Activated naive CD4-positive, alpha-beta T cell treated with anti-CD3 and anti-CD28 coated beads, Interleukin-2, amount 10 ng/mL, durations not matched to agents 7 days and 5 days (primary cell): ENCODE measurements around the gene NHSL2.
"Not testable (repeated sequence)": the region's sequence is repeated elsewhere in the genome, so short reads cannot be mapped to it uniquely, and the experiment has no call there.

ENCODE experiments used
- CTCF ChIA-PET: fragments of 350-600 bp; sonication (Branson Sonifier 250); formaldehyde crosslinking; loops from one replicate; lab custom pipeline; 2021; ENCODE audit warnings: antibody characterized with exemption; lab: Charles Lee
- DNase-seq: peaks from one replicate; pipeline ENCODE4 v3.0.0-alpha.2; 2020
- H3K27ac Mint-ChIP-seq: one replicate; pipeline ENCODE4 v1.8.0; 2021; ENCODE audit warnings: mild to moderate bottlenecking, moderate library complexity, mixed read lengths
- H3K27me3 Mint-ChIP-seq: one replicate; pipeline ENCODE4 v1.8.0; 2021; ENCODE audit warnings: mild to moderate bottlenecking, mixed read lengths
- H3K36me3 Mint-ChIP-seq: one replicate; pipeline ENCODE4 v1.8.0; 2021; ENCODE audit warnings: mixed read lengths
- H3K4me1 Mint-ChIP-seq: one replicate; pipeline ENCODE4 v1.8.0; 2021; ENCODE audit warnings: mixed read lengths
- H3K4me3 Mint-ChIP-seq: one replicate; pipeline ENCODE4 v1.8.0; 2021; ENCODE audit warnings: mild to moderate bottlenecking, moderate library complexity, mixed read lengths
- H3K9me3 Mint-ChIP-seq: one replicate; pipeline ENCODE4 v1.8.0; 2021; ENCODE audit warnings: mixed read lengths

Gene NHSL2

GRCh38 chrX:71941776-71942175 is 31.1 kb downstream of the NHSL2 start:
- H3K27me3 Mint-ChIP-seq: peaks cover 12% of the 10 kb centered on the region
- H3K36me3 Mint-ChIP-seq: no peaks in the 10 kb centered on the region
- H3K4me3 Mint-ChIP-seq: no peak overlapping the region
- no peak for DNase-seq
- H3K9me3 Mint-ChIP-seq: no peaks in the 10 kb centered on the region
- H3K27ac Mint-ChIP-seq: no peak overlapping the region
- H3K4me1 Mint-ChIP-seq: no peaks in the 10 kb centered on the region
- CTCF ChIA-PET: no interaction called here

- no peak for DNase-seq
- Mint-ChIP-seq H3K27ac (no peak overlapping the region), H3K36me3 (no peaks in the 10 kb centered on the region), H3K4me3 (no peak overlapping the region), H3K27me3 (peaks cover 15% of the 10 kb centered on the region), H3K4me1 (no peaks in the 10 kb centered on the region), H3K9me3 (no peaks in the 10 kb centered on the region)
- CTCF ChIA-PET: no interaction called here
Observed at GRCh38 chrX:71944369-71944768, 33.7 kb downstream of the NHSL2 start.

GRCh38 chrX:71945237-71945805 is 34.7 kb downstream of the NHSL2 start:
- no peak overlapping the region for H3K4me3 Mint-ChIP-seq
- H3K36me3 Mint-ChIP-seq: no peaks in the 10 kb centered on the region
- H3K27ac Mint-ChIP-seq: no peak overlapping the region

GRCh38 chrX:71949363-71949762 is 38.7 kb downstream of the NHSL2 start:
- Mint-ChIP-seq H3K27me3 (peaks cover 6% of the 10 kb centered on the region), H3K36me3 (no peaks in the 10 kb centered on the region), H3K27ac (no peak overlapping the region), H3K4me3 (no peak overlapping the region), H3K4me1 (no peaks in the 10 kb centered on the region), H3K9me3 (no peaks in the 10 kb centered on the region)
- CTCF ChIA-PET: no interaction called here
- DNase-seq: no peak

More at GRCh38 chrX:71945237-71945805, 34.7 kb downstream of the NHSL2 start:
- Mint-ChIP-seq H3K27me3 (peaks cover 15% of the 10 kb centered on the region), H3K9me3 (no peaks in the 10 kb centered on the region), H3K4me1 (no peaks in the 10 kb centered on the region)
- CTCF ChIA-PET: no interaction called here
- no peak for DNase-seq

DNA sequence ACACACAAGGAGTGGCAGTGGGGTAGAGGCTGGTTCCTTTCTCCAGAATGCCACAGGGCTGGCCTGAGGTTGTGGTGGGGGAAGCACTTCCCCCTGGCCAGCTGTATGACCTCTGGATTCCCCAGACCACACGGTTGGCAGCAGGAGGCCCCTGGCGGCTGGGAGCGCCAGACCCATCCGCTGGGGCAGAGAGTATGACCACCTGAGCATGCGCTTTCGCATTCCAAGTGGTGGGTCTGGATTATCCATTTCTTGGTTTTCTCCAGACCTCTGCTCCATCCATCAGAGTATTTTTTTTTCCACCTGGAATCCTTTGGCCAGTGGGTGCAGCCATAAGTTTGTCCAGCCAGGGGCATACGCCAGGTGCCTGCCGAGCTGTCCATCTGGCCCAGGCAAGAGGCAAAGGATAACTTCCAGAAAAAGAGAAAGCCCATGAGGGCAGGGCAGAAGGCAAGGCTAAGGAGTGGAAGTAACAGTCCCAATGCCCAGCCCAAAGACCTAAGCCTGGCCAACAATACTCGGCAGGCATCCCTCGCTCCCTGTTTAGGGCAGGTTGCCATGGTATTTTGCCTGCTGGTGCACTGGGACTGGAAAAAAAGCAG is 39.3 kb downstream of the NHSL2 start:
- DNase-seq: no peak
- H3K4me1 Mint-ChIP-seq: no peaks in the 10 kb centered on the region
- CTCF ChIA-PET: no interaction called here
- H3K27me3 Mint-ChIP-seq: peaks cover 5% of the 10 kb centered on the region
- H3K9me3 Mint-ChIP-seq: no peaks in the 10 kb centered on the region
- no peaks in the 10 kb centered on the region for H3K36me3 Mint-ChIP-seq
- no peak overlapping the region for H3K27ac Mint-ChIP-seq
- H3K4me3 Mint-ChIP-seq: no peak overlapping the region

DNA sequence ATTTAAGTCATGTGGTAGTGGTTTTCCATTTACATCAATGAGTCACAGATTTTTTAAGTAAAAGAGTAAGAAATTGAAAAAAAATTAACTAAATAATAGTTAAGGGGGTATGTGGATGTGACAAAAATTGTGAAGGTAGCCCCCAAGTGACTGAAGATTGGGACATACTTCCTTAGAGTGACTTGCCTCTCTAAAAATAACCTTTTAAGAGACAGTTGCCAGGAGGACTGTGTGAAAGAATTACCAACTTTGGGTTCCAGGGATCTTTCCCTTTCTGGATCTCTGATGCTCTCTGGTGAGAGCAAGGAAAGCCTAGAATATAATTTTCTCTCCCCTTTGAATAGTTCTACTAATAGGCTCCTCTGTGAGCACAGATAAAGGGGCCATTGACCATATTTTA is 42.7 kb downstream of the NHSL2 start:
- H3K27me3 Mint-ChIP-seq: no peaks in the 10 kb centered on the region
- H3K9me3 Mint-ChIP-seq: no peaks in the 10 kb centered on the region
- no peaks in the 10 kb centered on the region for H3K4me1 Mint-ChIP-seq
- no peak overlapping the region for H3K27ac Mint-ChIP-seq
- H3K4me3 Mint-ChIP-seq: no peak overlapping the region
- no peak for DNase-seq
- no peaks in the 10 kb centered on the region for H3K36me3 Mint-ChIP-seq
- CTCF ChIA-PET: no interaction called here

- Mint-ChIP-seq H3K9me3 (no peaks in the 10 kb centered on the region), H3K36me3 (no peaks in the 10 kb centered on the region), H3K27ac (no peak overlapping the region), H3K27me3 (no peaks in the 10 kb centered on the region), H3K4me3 (no peak overlapping the region), H3K4me1 (no peaks in the 10 kb centered on the region)
- CTCF ChIA-PET: interaction anchor here (0.5 kb wide), 1 partner anchor 106 kb away, joined by 3 read pairs; no protein-coding TSS in a partner anchor
- DNase-seq: no peak
Observed at GRCh38 chrX:71953946-71954345, 43.3 kb downstream of the NHSL2 start.

DNA sequence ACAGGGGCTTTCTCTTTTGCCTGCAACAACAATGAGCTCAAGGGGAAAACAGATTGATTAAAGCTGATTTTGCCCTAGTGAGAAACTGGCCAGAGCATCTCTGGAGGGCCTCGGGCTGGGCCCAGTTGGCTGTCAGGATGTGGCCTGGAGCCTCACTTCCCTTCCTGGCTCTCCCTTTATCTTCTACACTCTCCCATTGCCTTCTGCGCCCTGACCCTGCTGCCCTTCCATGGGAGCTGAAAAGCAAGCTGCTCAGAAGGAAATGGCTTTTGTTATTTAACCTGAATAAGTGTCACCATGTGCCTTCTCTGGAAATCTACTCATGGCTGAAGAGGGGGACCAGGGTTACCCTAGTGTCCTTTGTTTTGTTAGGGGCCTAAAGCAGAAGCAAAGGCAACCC is 43.8 kb downstream of the NHSL2 start:
- H3K4me3 Mint-ChIP-seq: no peak overlapping the region
- H3K4me1 Mint-ChIP-seq: no peaks in the 10 kb centered on the region
- no peak for DNase-seq
- H3K36me3 Mint-ChIP-seq: no peaks in the 10 kb centered on the region
- CTCF ChIA-PET: interaction anchor here (0.5 kb wide), 1 partner anchor 105 kb away, joined by 3 read pairs; no protein-coding TSS in a partner anchor
- no peaks in the 10 kb centered on the region for H3K27me3 Mint-ChIP-seq
- no peaks in the 10 kb centered on the region for H3K9me3 Mint-ChIP-seq
- no peak overlapping the region for H3K27ac Mint-ChIP-seq

DNA sequence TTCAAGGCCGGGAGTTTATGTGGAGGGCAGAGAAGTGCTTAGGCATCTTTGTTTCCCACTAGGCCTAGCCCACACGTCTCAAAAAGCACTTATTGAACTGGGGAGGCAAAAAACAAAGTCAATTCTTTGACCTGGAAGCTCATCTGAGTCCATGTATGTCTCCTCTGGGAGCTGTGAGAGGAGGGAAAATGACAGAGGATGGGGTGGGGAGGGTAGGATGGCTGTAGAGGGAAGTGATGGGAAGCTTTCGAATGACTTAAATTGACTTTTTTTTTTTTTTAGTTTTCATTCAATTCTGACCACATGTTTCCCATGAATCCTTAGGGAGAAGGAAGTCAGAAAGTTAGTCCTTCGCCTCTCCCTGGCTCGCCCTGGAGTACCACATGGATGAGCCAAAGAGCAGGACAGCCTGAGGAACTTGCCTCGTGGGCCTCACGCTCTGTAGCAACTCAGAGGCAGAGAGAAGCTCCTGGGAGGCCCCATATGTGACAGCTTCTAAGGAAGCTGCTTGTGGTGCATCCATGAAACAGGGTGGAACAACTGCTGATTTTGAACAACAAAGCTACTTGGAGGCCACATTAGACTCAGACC is 45.0 kb downstream of the NHSL2 start:
- Mint-ChIP-seq H3K27ac (no peak overlapping the region), H3K36me3 (no peaks in the 10 kb centered on the region), H3K27me3 (no peaks in the 10 kb centered on the region), H3K9me3 (no peaks in the 10 kb centered on the region), H3K4me1 (no peaks in the 10 kb centered on the region), H3K4me3 (no peak overlapping the region)
- CTCF ChIA-PET: no interaction called here
- DNase-seq: no peak

GRCh38 chrX:71958281-71958675 is 47.6 kb downstream of the NHSL2 start:
- no peaks in the 10 kb centered on the region for H3K27me3 Mint-ChIP-seq
- no peaks in the 10 kb centered on the region for H3K4me1 Mint-ChIP-seq
- H3K4me3 Mint-ChIP-seq: no peak overlapping the region
- no peak for DNase-seq
- no peak overlapping the region for H3K27ac Mint-ChIP-seq
- CTCF ChIA-PET: no interaction called here
- no peaks in the 10 kb centered on the region for H3K9me3 Mint-ChIP-seq
- no peaks in the 10 kb centered on the region for H3K36me3 Mint-ChIP-seq

- not testable (repeated sequence) for H3K4me3 Mint-ChIP-seq
Observed at GRCh38 chrX:71964184-71964583, 53.5 kb downstream of the NHSL2 start.

GRCh38 chrX:71974916-71975315 is 64.3 kb downstream of the NHSL2 start:
- Mint-ChIP-seq H3K4me1 (no peaks in the 10 kb centered on the region), H3K4me3 (no peak overlapping the region), H3K9me3 (no peaks in the 10 kb centered on the region), H3K36me3 (no peaks in the 10 kb centered on the region), H3K27me3 (peaks cover 10% of the 10 kb centered on the region), H3K27ac (no peak overlapping the region)
- CTCF ChIA-PET: no interaction called here
- no peak for DNase-seq

More at GRCh38 chrX:71964184-71964583, 53.5 kb downstream of the NHSL2 start:
- H3K36me3 Mint-ChIP-seq, H3K4me1 Mint-ChIP-seq, H3K27me3 Mint-ChIP-seq, CTCF ChIA-PET, H3K27ac Mint-ChIP-seq, DNase-seq, H3K9me3 Mint-ChIP-seq: not testable (repeated sequence)

DNA sequence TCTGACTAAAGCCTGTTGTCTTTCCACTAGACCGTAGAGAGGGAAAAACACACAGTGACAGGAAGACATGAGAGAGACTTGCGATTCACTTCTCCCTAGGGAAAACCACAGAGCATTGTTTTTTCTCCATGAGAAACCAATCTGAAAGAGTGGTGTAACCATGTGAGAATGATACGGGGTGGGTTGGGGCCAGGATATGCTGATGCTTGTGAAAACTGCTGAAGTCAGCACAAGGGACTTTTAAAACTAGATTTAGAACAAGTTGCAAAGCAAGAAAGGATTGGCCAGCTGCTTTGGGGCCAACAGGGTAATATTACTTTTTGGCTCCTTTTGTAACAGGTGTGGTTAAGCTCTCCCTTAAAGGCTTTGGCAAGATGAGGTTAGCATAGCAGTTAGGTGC is 66.1 kb downstream of the NHSL2 start:
- Mint-ChIP-seq H3K4me1 (no peaks in the 10 kb centered on the region), H3K9me3 (no peaks in the 10 kb centered on the region), H3K27me3 (peaks cover 10% of the 10 kb centered on the region), H3K27ac (no peak overlapping the region), H3K4me3 (no peak overlapping the region), H3K36me3 (no peaks in the 10 kb centered on the region)
- DNase-seq: no peak
- CTCF ChIA-PET: no interaction called here

DNA sequence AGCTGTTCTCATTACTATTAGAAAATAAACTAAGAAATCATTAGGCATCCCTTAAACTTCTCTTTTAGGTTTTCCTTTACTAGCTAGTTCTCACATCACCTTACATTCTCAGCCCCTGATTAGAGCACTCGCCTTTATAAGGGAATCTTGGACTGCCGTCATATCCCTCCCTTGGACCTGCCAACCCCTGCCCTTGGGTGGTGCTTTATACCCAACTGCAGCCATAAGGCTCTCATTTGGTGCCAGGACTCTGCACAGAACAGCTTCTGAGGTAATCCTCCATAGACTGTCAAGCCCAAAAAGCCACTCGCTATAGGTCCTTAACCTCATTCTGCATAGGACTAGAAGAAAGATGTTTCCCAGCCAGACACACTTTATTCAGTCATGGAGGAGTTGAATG is 67.5 kb downstream of the NHSL2 start:
- H3K27me3 Mint-ChIP-seq: peaks cover 14% of the 10 kb centered on the region
- no peaks in the 10 kb centered on the region for H3K4me1 Mint-ChIP-seq
- CTCF ChIA-PET: no interaction called here
- H3K4me3 Mint-ChIP-seq: no peak overlapping the region
- DNase-seq: no peak
- no peaks in the 10 kb centered on the region for H3K9me3 Mint-ChIP-seq
- no peaks in the 10 kb centered on the region for H3K36me3 Mint-ChIP-seq
- no peak overlapping the region for H3K27ac Mint-ChIP-seq

DNA sequence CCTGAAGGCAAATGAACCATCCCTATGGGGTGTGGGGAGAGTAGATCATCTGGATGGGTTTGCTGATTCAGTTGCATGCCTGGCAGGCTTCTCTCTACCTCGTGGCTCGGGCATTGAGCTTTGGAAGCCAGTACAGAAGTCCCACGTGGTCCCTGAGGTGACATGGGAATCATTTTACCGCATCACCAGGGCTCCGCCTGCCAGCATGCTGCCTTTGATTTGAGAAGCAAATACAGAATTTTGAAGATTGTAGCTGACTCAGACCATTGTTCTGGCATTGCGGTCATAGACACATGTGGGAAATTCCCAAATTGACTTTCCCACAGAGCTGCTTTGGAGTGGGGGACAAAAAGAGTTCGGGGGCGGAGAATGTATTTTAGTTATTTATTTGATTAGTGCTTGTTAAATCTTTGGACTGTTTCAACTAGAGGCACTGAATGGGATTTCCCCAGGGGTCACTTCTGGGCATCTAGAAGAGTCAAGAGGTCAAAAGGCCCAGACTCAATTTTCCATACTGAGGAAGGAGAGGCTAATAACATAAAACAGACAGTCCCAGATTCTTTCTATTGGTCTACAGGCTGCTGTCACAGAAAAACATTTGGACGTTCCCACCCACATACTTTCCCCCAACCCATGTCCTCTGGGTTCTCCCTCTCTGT is 79.3 kb downstream of the NHSL2 start:
- Mint-ChIP-seq H3K4me1 (peaks cover 5% of the 10 kb centered on the region), H3K27ac (no peak overlapping the region), H3K27me3 (peaks cover 3% of the 10 kb centered on the region), H3K9me3 (no peaks in the 10 kb centered on the region), H3K4me3 (no peak overlapping the region), H3K36me3 (no peaks in the 10 kb centered on the region)
- CTCF ChIA-PET: no interaction called here
- no peak for DNase-seq
